MM.1S (cell line): ENCODE data around the gene XIRP2.

Source experiments
- DNase-seq: peaks from one replicate; pipeline ENCODE4 v3.0.0-alpha.2; 2015
- H2AFZ ChIP-seq: fragments of 300-600 bp; sonication (generic); 2 replicates; pipeline ENCODE4 v1.6.0; 2016; ENCODE audit warnings: antibody characterized with exemption, low read length
- H3F3A ChIP-seq: fragments of 300-600 bp; sonication (generic); 2 replicates; pipeline ENCODE4 v1.6.1; 2016; ENCODE audit warnings: mild to moderate bottlenecking, antibody characterized with exemption, low read length, moderate library complexity, mixed read lengths; ENCODE audit not compliant: insufficient read depth
- H3K27ac ChIP-seq: fragments of 300-600 bp; sonication (generic); 2 replicates; pipeline ENCODE4 v1.5.1; 2016; ENCODE audit warnings: mild to moderate bottlenecking, low read length
- H3K27me3 ChIP-seq: fragments of 300-600 bp; sonication (generic); replicated peaks from 2 replicates; pipeline ENCODE4 v1.6.0; 2016; ENCODE audit warnings: low read length; ENCODE audit not compliant: insufficient read depth
- H3K36me3 ChIP-seq: fragments of 300-600 bp; sonication (generic); replicated peaks from 2 replicates; pipeline ENCODE4 v1.6.1; 2016; ENCODE audit warnings: mild to moderate bottlenecking, low read length, mixed read lengths; ENCODE audit not compliant: insufficient read depth
- H3K4me1 ChIP-seq: fragments of 300-600 bp; sonication (generic); 2 replicates; pipeline ENCODE4 v1.6.1; 2016; ENCODE audit warnings: low read length, mixed read lengths
- H3K4me2 ChIP-seq: fragments of 300-600 bp; sonication (generic); 2 replicates; pipeline ENCODE4 v1.6.0; 2016; ENCODE audit warnings: low read depth, low read length
- H3K4me3 ChIP-seq: fragments of 300-600 bp; sonication (generic); 2 replicates; pipeline ENCODE4 v1.5.1; 2016; ENCODE audit warnings: low read length, mixed read lengths
- H3K79me2 ChIP-seq: fragments of 300-600 bp; sonication (generic); 2 replicates; pipeline ENCODE4 v1.6.1; 2016; ENCODE audit warnings: mixed run types, low read length, mixed read lengths
- H3K9ac ChIP-seq: fragments of 300-600 bp; sonication (generic); 2 replicates; pipeline ENCODE4 v1.6.1; 2016; ENCODE audit warnings: low read length, mixed read lengths
- H3K9me2 ChIP-seq: fragments of 300-600 bp; sonication (generic); replicated peaks from 2 replicates; pipeline ENCODE4 v1.6.1; 2016; ENCODE audit warnings: mild to moderate bottlenecking, low read length, mixed read lengths; ENCODE audit not compliant: insufficient read depth
- H3K9me3 ChIP-seq: fragments of 300-600 bp; sonication (generic); replicated peaks from 2 replicates; pipeline ENCODE4 v1.6.1; 2016; ENCODE audit warnings: mild to moderate bottlenecking, low read length, mixed read lengths; ENCODE audit not compliant: insufficient read depth
- H4K20me1 ChIP-seq: fragments of 300-600 bp; sonication (generic); 2 replicates; pipeline ENCODE4 v1.6.1; 2016; ENCODE audit warnings: mild to moderate bottlenecking, low read length, moderate library complexity, mixed read lengths; ENCODE audit not compliant: insufficient read depth
- EZH2 ChIP-seq: fragments of 300-600 bp; sonication (generic); optimal IDR thresholded peaks from 2 replicates; pipeline ENCODE3; 2017; ENCODE audit warnings: low read depth, mild to moderate bottlenecking, antibody characterized with exemption, low read length, mixed read lengths
- EZH2phosphoT487 ChIP-seq: fragments of 300-600 bp; sonication (generic); IDR thresholded peaks from 2 replicates; pipeline ENCODE4 v1.6.1; 2018; ENCODE audit warnings: antibody characterized with exemption, low read length
- TF ChIP-seq, protein P1 (sequence below): fragments of 300-600 bp; sonication (generic); IDR thresholded peaks from 2 replicates; pipeline ENCODE4 v1.5.1; 2016; ENCODE audit warnings: antibody characterized with exemption, low read length, mixed read lengths

The XIRP2 gene

DNA sequence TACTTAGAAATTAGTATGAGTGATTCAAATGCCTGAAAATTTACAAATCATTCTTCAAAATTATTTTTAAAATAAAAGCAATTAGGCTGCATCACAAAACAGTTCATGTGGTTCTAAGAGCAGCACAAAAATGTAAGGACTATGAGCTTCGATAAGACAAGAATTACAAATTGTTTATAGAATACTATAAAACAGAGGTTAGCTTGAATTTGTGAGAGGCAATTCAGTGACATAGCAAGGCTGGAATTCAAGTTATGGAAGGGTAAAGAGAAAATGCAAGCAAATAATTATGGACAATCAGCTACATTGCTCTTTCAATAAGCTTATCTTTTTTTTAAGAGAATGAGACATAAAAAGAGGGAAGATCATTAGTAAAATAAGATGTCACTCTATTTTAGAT lies 7.1 kb upstream of the XIRP2 start:
- no peak overlapping the region for H3K9ac ChIP-seq
- H4K20me1 ChIP-seq = no peaks in the 10 kb centered on the region
- no peak overlapping the region for H3K4me2 ChIP-seq
- no peaks in the 10 kb centered on the region for H3K36me3 ChIP-seq
- H3F3A ChIP-seq = no peaks in the 10 kb centered on the region
- TF ChIP-seq, protein P1, sequence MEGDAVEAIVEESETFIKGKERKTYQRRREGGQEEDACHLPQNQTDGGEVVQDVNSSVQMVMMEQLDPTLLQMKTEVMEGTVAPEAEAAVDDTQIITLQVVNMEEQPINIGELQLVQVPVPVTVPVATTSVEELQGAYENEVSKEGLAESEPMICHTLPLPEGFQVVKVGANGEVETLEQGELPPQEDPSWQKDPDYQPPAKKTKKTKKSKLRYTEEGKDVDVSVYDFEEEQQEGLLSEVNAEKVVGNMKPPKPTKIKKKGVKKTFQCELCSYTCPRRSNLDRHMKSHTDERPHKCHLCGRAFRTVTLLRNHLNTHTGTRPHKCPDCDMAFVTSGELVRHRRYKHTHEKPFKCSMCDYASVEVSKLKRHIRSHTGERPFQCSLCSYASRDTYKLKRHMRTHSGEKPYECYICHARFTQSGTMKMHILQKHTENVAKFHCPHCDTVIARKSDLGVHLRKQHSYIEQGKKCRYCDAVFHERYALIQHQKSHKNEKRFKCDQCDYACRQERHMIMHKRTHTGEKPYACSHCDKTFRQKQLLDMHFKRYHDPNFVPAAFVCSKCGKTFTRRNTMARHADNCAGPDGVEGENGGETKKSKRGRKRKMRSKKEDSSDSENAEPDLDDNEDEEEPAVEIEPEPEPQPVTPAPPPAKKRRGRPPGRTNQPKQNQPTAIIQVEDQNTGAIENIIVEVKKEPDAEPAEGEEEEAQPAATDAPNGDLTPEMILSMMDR = no peak
- no peak for TF ChIP-seq EZH2
- TF ChIP-seq EZH2phosphoT487 = no peak
- no peaks in the 10 kb centered on the region for H3K79me2 ChIP-seq
- H3K27me3 ChIP-seq = no peaks in the 10 kb centered on the region
- no peaks in the 10 kb centered on the region for H3K9me3 ChIP-seq
- H2AFZ ChIP-seq = no peak overlapping the region
- no peaks in the 10 kb centered on the region for H3K9me2 ChIP-seq
- DNase-seq = no peak
- H3K4me3 ChIP-seq = no peak overlapping the region
- H3K27ac ChIP-seq = no peak overlapping the region
- H3K4me1 ChIP-seq = no peaks in the 10 kb centered on the region

DNA sequence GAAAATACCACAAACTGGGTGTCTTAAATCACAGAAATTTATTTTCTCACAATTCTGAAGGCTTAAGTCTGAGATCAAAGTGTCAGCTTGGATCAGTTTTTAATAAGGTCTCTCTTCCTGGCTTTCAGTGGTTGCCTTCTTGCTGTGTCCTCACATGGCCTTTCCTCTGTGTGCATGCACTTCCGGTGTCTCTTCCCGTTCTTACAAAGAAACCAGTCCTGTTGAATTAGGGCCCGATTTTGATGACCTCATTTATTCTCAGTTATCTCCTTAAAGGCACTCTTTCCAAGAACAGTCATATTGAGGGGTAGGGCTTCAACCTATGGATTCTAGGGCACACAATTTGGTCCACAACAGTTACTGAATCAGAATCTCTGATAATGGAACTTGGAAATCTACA lies 5.4 kb upstream of the XIRP2 start:
- no peak overlapping the region for H2AFZ ChIP-seq
- TF ChIP-seq EZH2phosphoT487 = no peak
- TF ChIP-seq, protein P1 = no peak
- no peak for TF ChIP-seq EZH2

DNA sequence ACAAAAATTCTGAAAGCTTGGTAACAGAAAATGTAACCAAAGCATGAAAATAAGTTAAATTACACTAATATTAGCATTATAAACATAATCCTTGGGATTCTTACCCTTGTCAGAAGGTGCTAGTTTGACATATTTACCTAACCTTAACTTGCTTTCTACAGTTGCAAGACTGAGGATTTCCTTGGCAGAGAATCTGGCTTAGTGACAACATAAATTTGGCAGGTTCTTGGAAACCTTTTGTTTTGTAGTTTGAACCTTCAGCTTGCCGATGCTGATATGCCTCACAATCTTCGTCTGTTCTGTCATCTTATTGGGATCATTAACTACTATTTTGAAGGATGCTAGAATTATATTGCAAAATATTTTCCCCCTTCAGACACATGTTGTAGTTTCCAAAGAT lies 3.4 kb downstream of the XIRP2 start:
- Histone ChIP-seq H3K4me3 (no peak overlapping the region), H3K9ac (no peak overlapping the region), H3F3A (no peaks in the 10 kb centered on the region), H3K27ac (no peak overlapping the region), H2AFZ (no peak overlapping the region), H3K4me1 (no peaks in the 10 kb centered on the region), H3K79me2 (no peaks in the 10 kb centered on the region), H3K36me3 (no peaks in the 10 kb centered on the region), H3K27me3 (no peaks in the 10 kb centered on the region), H3K9me2 (no peaks in the 10 kb centered on the region), H4K20me1 (no peaks in the 10 kb centered on the region), H3K9me3 (no peaks in the 10 kb centered on the region; the same call in 1 of the 2 replicates), H3K4me2 (no peak overlapping the region)
- DNase-seq = no peak
- TF ChIP-seq, protein P1 = no peak
- TF ChIP-seq EZH2 (no peak), EZH2phosphoT487 (no peak)

More for the DNA sequence above, 5.4 kb upstream of the XIRP2 start:
- Histone ChIP-seq H3K9me2 (no peaks in the 10 kb centered on the region), H3F3A (no peaks in the 10 kb centered on the region), H3K9me3 (no peaks in the 10 kb centered on the region; the same call in 1 of the 2 replicates), H3K36me3 (no peaks in the 10 kb centered on the region), H3K9ac (no peak overlapping the region), H3K4me1 (no peaks in the 10 kb centered on the region), H3K4me2 (no peak overlapping the region), H3K79me2 (no peaks in the 10 kb centered on the region), H4K20me1 (no peaks in the 10 kb centered on the region), H3K4me3 (no peak overlapping the region), H3K27me3 (no peaks in the 10 kb centered on the region), H3K27ac (no peak overlapping the region)
- DNase-seq = no peak
